ENCODE data around the gene MON1B.

MON1B gene

DNA sequence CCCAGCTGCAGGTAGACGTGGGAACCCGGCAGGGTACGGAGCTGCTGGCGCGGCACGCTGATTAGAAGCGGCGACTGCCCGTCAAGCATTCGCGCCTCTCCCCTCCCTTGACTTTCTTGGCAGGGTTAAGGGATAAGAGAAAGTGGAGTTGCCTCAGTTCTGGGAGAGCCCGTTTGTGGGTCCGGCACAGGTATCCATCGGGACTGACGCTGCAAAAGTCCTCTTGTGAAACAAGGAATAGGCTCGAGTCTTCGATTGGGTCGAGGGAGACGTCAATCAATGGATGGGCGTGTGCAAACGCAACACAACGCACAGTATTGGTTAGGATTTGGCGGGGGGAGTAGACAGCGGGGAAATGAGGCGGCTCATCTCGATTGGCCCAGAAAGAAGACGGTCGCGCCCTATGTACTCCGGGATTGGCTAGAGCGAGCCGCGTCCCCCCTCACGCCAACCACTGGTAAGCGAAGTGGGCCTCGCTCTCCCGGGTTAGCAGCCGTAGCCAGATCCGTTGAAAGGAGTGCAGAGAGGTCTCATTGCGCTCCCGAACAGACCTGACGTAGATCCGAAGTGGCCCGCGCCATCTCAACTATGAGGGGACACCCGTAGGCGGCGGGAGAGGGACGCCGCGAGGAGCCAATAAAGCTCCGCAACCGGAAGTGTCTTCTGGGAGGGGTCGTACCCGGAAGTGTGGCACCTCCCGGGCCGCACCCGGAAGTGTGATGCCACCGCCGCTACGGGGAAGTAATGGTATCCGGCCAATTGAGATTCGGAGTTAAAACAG, at the start of gene MON1B:
TSS of gene MON1B (plus strand) at position 713 of the 781 bp plus-strand sequence. CDS start 296 bp downstream, outside the sequence.
- DNase-seq (ENCODE audit: low read depth) = peak; percentile 99
- TF ChIP-seq, protein P1, sequence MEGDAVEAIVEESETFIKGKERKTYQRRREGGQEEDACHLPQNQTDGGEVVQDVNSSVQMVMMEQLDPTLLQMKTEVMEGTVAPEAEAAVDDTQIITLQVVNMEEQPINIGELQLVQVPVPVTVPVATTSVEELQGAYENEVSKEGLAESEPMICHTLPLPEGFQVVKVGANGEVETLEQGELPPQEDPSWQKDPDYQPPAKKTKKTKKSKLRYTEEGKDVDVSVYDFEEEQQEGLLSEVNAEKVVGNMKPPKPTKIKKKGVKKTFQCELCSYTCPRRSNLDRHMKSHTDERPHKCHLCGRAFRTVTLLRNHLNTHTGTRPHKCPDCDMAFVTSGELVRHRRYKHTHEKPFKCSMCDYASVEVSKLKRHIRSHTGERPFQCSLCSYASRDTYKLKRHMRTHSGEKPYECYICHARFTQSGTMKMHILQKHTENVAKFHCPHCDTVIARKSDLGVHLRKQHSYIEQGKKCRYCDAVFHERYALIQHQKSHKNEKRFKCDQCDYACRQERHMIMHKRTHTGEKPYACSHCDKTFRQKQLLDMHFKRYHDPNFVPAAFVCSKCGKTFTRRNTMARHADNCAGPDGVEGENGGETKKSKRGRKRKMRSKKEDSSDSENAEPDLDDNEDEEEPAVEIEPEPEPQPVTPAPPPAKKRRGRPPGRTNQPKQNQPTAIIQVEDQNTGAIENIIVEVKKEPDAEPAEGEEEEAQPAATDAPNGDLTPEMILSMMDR (IDR thresholded peaks at IDR 0.05; ENCODE audit: low read depth, low read length) = no peak
- TF ChIP-seq, protein P2, sequence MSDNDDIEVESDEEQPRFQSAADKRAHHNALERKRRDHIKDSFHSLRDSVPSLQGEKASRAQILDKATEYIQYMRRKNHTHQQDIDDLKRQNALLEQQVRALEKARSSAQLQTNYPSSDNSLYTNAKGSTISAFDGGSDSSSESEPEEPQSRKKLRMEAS (IDR thresholded peaks at IDR 0.05; ENCODE audit: low read depth, low read length) = no peak; the same call in 1 of the 2 replicates
- peak; percentile 64 for TF ChIP-seq POLR2A (IDR thresholded peaks at IDR 0.05; ENCODE audit: extremely low read depth, insufficient read length)
- TF ChIP-seq MYC (IDR thresholded peaks at IDR 0.05; ENCODE audit: low read depth, low read length) = no peak
- H3K4me3 ChIP-seq (ENCODE audit: low read depth, low read length) = peak within 1 kb of the TSS; percentile 98

- no peak overlapping the region for H3K4me3 ChIP-seq (ENCODE audit: low read depth, low read length)
- TF ChIP-seq, protein P1 (IDR thresholded peaks at IDR 0.05; ENCODE audit: low read depth, low read length) = no peak
- TF ChIP-seq, protein P2 (IDR thresholded peaks at IDR 0.05; ENCODE audit: low read depth, low read length) = no peak
- TF ChIP-seq POLR2A (IDR thresholded peaks at IDR 0.05; ENCODE audit: extremely low read depth, insufficient read length) (no peak), MYC (IDR thresholded peaks at IDR 0.05; ENCODE audit: low read depth, low read length) (no peak)
- DNase-seq (ENCODE audit: low read depth) = no peak
These were observed 47.6 kb upstream of the MON1B start for GRCh38 chr16:77143364-77143763.

DNA sequence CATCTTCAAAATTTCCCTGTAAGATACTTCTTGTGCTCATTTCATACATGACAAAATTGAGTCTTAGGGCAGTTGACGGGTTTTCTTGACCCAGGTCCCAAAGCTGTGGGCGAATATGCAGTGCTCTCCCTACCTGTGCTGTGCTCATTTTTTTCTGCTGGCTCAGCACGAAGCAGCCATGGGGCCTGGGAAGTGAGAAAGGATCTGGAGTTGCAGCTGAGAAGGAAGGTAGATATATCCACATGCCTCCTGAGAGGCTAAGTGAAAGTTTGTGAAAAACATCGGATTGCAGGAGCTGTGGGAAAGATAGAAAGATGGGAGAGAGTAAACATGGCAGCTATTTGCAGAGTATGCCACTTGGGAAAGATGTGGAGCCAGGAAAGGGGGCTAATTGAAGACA, 42.9 kb upstream of the MON1B start:
- no peak for DNase-seq (ENCODE audit: low read depth)

DNA sequence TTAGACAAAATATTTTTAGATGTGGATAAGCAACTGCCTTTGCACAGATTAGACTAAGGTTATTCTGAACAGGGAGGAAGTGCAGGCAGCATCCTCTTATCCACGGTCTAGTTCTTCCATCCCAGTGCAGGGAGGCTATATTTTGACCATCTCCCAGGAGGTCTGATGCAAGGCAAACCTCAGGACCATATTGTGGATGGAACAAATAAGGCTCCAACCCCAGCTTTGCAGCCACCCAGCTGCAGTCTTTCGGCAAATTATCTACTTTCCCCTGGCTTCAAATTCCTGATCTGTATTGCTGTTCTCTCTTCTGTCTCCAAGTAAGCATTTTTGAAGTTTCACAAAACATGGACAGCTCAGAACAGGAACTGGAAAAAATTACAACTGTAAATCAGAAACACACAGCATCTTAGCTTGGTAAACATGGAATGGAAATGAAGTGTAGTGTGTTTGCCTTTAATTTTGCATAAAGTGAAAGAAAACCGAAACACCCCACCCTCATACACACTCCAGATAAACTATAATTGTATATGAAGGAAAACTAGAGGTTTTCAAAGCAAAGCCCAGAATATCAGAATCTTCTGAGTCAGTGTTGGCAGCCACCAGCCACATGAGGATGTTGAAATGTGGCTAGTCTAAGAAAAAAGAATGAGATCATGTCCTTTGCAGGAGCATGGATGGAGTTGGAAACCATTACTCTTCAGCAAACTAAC, 33.5 kb upstream of the MON1B start:
- no peak overlapping the region for H3K4me3 ChIP-seq (ENCODE audit: low read depth, low read length)
- no peak for DNase-seq (ENCODE audit: low read depth)
- TF ChIP-seq, protein P1 (IDR thresholded peaks at IDR 0.05; ENCODE audit: low read depth, low read length) = no peak
- TF ChIP-seq, protein P2 (IDR thresholded peaks at IDR 0.05; ENCODE audit: low read depth, low read length) = no peak

More for the DNA sequence above, 42.9 kb upstream of the MON1B start:
- TF ChIP-seq MYC (IDR thresholded peaks at IDR 0.05; ENCODE audit: low read depth, low read length) (no peak), POLR2A (IDR thresholded peaks at IDR 0.05; ENCODE audit: extremely low read depth, insufficient read length) (no peak)
- TF ChIP-seq, protein P2 (IDR thresholded peaks at IDR 0.05; ENCODE audit: low read depth, low read length) = no peak
- TF ChIP-seq, protein P1 (IDR thresholded peaks at IDR 0.05; ENCODE audit: low read depth, low read length) = no peak
- H3K4me3 ChIP-seq (ENCODE audit: low read depth, low read length) = no peak overlapping the region

DNA sequence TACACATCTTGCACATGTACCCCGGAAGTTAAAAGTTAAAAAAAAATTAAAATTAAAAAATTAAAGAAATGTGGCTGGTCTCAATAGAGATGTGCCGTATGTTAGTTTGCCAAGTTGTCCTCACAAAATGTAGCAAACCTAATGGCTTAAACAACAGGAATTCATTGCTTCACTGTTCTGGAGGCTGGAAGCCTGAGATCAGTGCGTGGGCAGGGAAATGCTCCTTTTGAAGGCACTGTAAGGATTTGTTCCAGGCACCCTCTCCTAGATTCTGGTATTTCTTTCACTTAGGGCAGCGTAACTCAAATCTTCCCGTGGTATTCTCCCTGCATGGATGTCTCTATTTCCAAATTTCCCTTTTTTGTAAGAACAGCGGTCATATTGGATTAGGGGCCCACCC, 32.7 kb upstream of the MON1B start:
- no peak overlapping the region for H3K4me3 ChIP-seq (ENCODE audit: low read depth, low read length)
- TF ChIP-seq, protein P2 (IDR thresholded peaks at IDR 0.05; ENCODE audit: low read depth, low read length) = no peak
- TF ChIP-seq MYC (IDR thresholded peaks at IDR 0.05; ENCODE audit: low read depth, low read length) (no peak), POLR2A (IDR thresholded peaks at IDR 0.05; ENCODE audit: extremely low read depth, insufficient read length) (no peak)
- TF ChIP-seq, protein P1 (IDR thresholded peaks at IDR 0.05; ENCODE audit: low read depth, low read length) = no peak
- no peak for DNase-seq (ENCODE audit: low read depth)
